K562 (cell line): ENCODE data around the gene CNPY3. TPM values are rescaled to one million over a fixed set of nuclear protein-coding genes. Genes with fewer than 3 reads are reported as not detected.
A peak's percentile ranks its signal among the peaks of the same experiment; 100 is the strongest.
"Not testable (repeated sequence)": the region's sequence is repeated elsewhere in the genome, so short reads cannot be mapped to it uniquely, and the experiment has no call there.

Experiments
- ATAC-seq: fragments of 200-7000 bp; cut with Tn5 transposase; 3 replicates; pipeline ENCODE4 v1.9.1; 2020; ENCODE audit warnings: moderate library complexity
- BruUV-seq: library from RNA; stranded (reverse); fragments of 400-500 nt; replicated peaks from 2 replicates; lab custom pipeline; 2021; lab: Mats Ljungman, UMichigan
- CTCF ChIA-PET: fragments of 300-600 bp; formaldehyde crosslinking; extraction: SDS; loops from one replicate; lab custom pipeline; 2021; ENCODE audit warnings: low intra/inter-chr PET ratio; lab: Yijun Ruan, JAX
- POLR2A ChIA-PET: fragments of 300-600, 350-650 bp; sonication (Branson Sonifier 250); formaldehyde crosslinking; extraction: SDS; loops from one replicate; lab custom pipeline; 2021; ENCODE audit warnings: antibody characterized with exemption, inconsistent platforms; lab: Yijun Ruan, JAX
- DNase-seq, 4 experiments: peaks; one replicate each; pipeline versions ENCODE4 v3.0.0 to v3.0.0-alpha.2; 2011 to 2018; ENCODE audit warnings: low spot score in 3 of 4, mixed read lengths in 3 of 4; ENCODE audit errors: extremely low read depth in 1 of 4
- FAIRE-seq: peaks from 2 replicates; lab custom pipeline; 2011; peaks lifted over from hg19 to GRCh38; lab: Jason Lieb, UNC
- H2AFZ ChIP-seq: 2 replicates; pipeline ENCODE4 v1.6.0; 2011; ENCODE audit warnings: low read depth, low read length, control low read depth, inconsistent platforms
- H3K27ac ChIP-seq: fragments of 200-600 bp; 3 replicates; pipeline ENCODE4 v1.8.0; 2011; ENCODE audit warnings: low read depth, mild to moderate bottlenecking, control low read depth, inconsistent platforms, low read length, moderate library complexity, mixed read lengths; ENCODE audit errors: extremely low read depth
- H3K27me3 ChIP-seq, 2 experiments: fragments of 300-600 bp in 1 of 2; 2 replicates in 1 of 2; 3 replicates in 1 of 2; pipeline versions ENCODE4 v1.6.0 to v1.8.0; 2011; ENCODE audit warnings: inconsistent platforms in 2 of 2, low read length in 2 of 2, mild to moderate bottlenecking in 1 of 2, mixed read lengths in 1 of 2, moderate library complexity in 1 of 2; ENCODE audit not compliant: control insufficient read depth in 2 of 2, insufficient read depth in 2 of 2
- H3K36me3 ChIP-seq: fragments of 300-600 bp; 3 replicates; pipeline ENCODE4 v1.8.0; 2011; ENCODE audit warnings: mild to moderate bottlenecking, low read length, inconsistent platforms; ENCODE audit not compliant: control insufficient read depth, insufficient read depth
- H3K4me1 ChIP-seq, 2 experiments: fragments of 200-600 bp in 1 of 2; replicated peaks in 1 of 2; 2 replicates in 1 of 2; 3 replicates in 1 of 2; pipeline versions ENCODE4 v1.5.1 to v1.8.0; 2011; ENCODE audit warnings: inconsistent platforms in 2 of 2, low read length in 2 of 2, mild to moderate bottlenecking in 1 of 2, mixed read lengths in 1 of 2, moderate library complexity in 1 of 2; ENCODE audit not compliant: control insufficient read depth in 2 of 2, insufficient read depth in 2 of 2
- H3K4me2 ChIP-seq: 2 replicates; pipeline ENCODE4 v1.6.1; 2011; ENCODE audit warnings: low read length, control low read depth, inconsistent platforms, mixed read lengths; ENCODE audit not compliant: insufficient read depth
- H3K4me3 ChIP-seq: fragments of 200-600 bp; sonication (generic), shearing (Covaris generic); 2 replicates; pipeline ENCODE4 v1.5.1; 2016; ENCODE audit warnings: control low read depth, inconsistent platforms
- H3K79me2 ChIP-seq: fragments of 200-600 bp; 3 replicates; pipeline ENCODE4 v1.8.0; 2011; ENCODE audit warnings: low read length, inconsistent platforms; ENCODE audit not compliant: control insufficient read depth, insufficient read depth
- H3K9ac ChIP-seq, 2 experiments: 2 replicates each; pipeline versions ENCODE4 v1.6.0 to v1.6.1; 2011; ENCODE audit warnings: low read depth in 2 of 2, low read length in 2 of 2, control low read depth in 1 of 2, inconsistent platforms in 1 of 2, mild to moderate bottlenecking in 1 of 2, mixed read lengths in 1 of 2; ENCODE audit not compliant: insufficient read depth in 1 of 2
- H3K9me1 ChIP-seq: one replicate; pipeline ENCODE4 v1.6.0; 2011; ENCODE audit warnings: inconsistent platforms, mild to moderate bottlenecking, low read length, moderate library complexity; ENCODE audit not compliant: control insufficient read depth, insufficient read depth
- H3K9me3 ChIP-seq: replicated peaks from 2 replicates; pipeline ENCODE4 v1.5.1; 2011; ENCODE audit warnings: low read depth, low read length, inconsistent platforms; ENCODE audit not compliant: control insufficient read depth, insufficient read depth
- H4K20me1 ChIP-seq: replicated peaks from 2 replicates; pipeline ENCODE4 v1.6.1; 2011; ENCODE audit warnings: low read length, inconsistent platforms, mixed read lengths; ENCODE audit not compliant: control insufficient read depth, insufficient read depth
- ADNP ChIP-seq: fragments of 200-800 bp; sonication (Bioruptor generic); IDR thresholded peaks from 2 replicates; pipeline ENCODE4 v1.6.1; 2016; ENCODE audit warnings: missing genetic modification characterization, missing compliant biosample characterization
- GATA2 ChIP-seq: sonication (generic); formaldehyde crosslinking; IDR thresholded peaks from 2 replicates; pipeline ENCODE4 v1.4.0; 2020; ENCODE audit warnings: mild to moderate bottlenecking, missing genetic modification reagents
- SPI1 ChIP-seq: IDR thresholded peaks from 2 replicates; pipeline ENCODE4 v1.6.1; 2011; ENCODE audit warnings: low read depth, low read length, control low read depth, borderline replicate concordance
- TEAD1 ChIP-seq, 2 experiments: fragments of 450-650 bp in 1 of 2; sonication (generic) in 1 of 2; formaldehyde crosslinking; IDR thresholded peaks; 2 replicates each; pipeline versions ENCODE4 v1.4.0 to v1.8.0; 2020 to 2022; ENCODE audit warnings: mild to moderate bottlenecking in 2 of 2, missing genetic modification reagents in 1 of 2
- WGBS: fragments of 100-300 bp; shearing (Covaris generic); methylation state at CpG from one replicate; pipeline ENCODE4 v1.1.6; 2016; ENCODE audit warnings: low coverage, mixed read lengths; ENCODE audit not compliant: insufficient coverage; ENCODE audit errors: missing lambda C conversion rate; 5-methylcytosine and 5-hydroxymethylcytosine counted together
- in situ Hi-C: fragments of 300-500 bp; cut with MboI; formaldehyde crosslinking; loops from 4 replicates; pipeline ENCODE4 v1.15.0; 2018; ENCODE audit warnings: inconsistent platforms, mixed read lengths
- intact Hi-C: fragments of 100-400 bp; cut with micrococcal nuclease; formaldehyde crosslinking; loops from 2 replicates; pipeline ENCODE4 v1.14.2; 2022
- polyA plus RNA-seq, 8 experiments: library from polyadenylated mRNA; depleted of rRNA in 4 of 8; stranded (reverse) in 5 of 8; unstranded in 3 of 8; fragments of >200 nt; fragmentation: Nextera tagmentation in 2 of 8; fragmentation: Illumina TruSeq in 1 of 8; extraction: Ambion mirVana in 2 of 8; extraction: Trizol in 1 of 8; gene quantifications; 2 replicates each; pipeline versions ENCODE4 v1.2.1 to v1.2.3, GENCODE V29; 2011 to 2014; ENCODE audit warnings: inconsistent platforms in 1 of 8, missing spikeins in 1 of 8
- total RNA-seq, 7 experiments: library from RNA; depleted of rRNA in 6 of 7; stranded (reverse); fragments of >200 nt in 6 of 7; fragmentation: Illumina TruSeq in 2 of 7; extraction: Trizol in 2 of 7; gene quantifications; 2 replicates each; pipeline versions ENCODE4 v1.2.1 to v1.2.3, GENCODE V29; 2011 to 2021; ENCODE audit warnings: low replicate concordance in 1 of 7
- TF ChIP-seq, protein P1 (sequence below), 3 experiments: IDR thresholded peaks in 2 of 3; conservative IDR thresholded peaks in 1 of 3; 2 replicates each; pipeline ENCODE4 v1.5.1; 2011 to 2012; ENCODE audit warnings: low read length in 3 of 3, mild to moderate bottlenecking in 3 of 3, control low read depth in 2 of 3, improper control_type of control experiment in 1 of 3, inconsistent platforms in 1 of 3, low read depth in 1 of 3, mixed read lengths in 1 of 3, moderate library complexity in 1 of 3; ENCODE audit not compliant: insufficient read depth in 2 of 3

Gene CNPY3
- total and polyA plus RNA-seq, 9 of the 15 experiments (the other 6 are each of a cell fraction or from before 2014, with no cell fraction given), result 2.4 to 37.4 (median 21.2) TPM

DNA sequence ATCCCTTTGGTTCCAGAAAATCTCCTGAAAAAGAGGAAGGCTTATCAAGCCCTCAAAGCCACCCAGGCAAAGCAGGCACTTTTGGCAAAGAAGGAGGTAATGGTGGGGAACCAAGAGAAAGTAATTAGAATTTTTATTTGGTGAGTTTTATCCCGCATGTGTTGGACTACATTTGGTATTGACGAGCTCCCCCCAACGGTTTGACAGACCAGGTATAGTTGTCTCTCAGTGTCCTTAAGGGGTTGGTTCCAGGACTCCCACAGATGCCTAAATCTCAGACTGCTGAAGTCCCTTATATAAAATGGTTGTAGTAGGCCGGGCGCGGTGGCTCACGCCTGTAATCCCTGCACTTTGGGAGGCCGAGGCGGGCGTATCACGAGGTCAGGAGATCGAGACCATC lies 48.4 kb upstream of the CNPY3 start:
- peak in 2 of 4 experiments; percentile 37 to 39 for DNase-seq
- peaks cover 57% of the 10 kb centered on the region for H3K79me2 ChIP-seq
- in situ Hi-C loops, result not testable (repeated sequence)

More for the DNA sequence above, 48.4 kb upstream of the CNPY3 start:
- H3K9me1 ChIP-seq, H3K27me3 ChIP-seq, BruUV-seq, ATAC-seq, FAIRE-seq, CTCF ChIA-PET: not testable (repeated sequence)
- POLR2A ChIA-PET, result interaction anchor here (0.6 to 5.0 kb wide), 11 partner anchors 10 to 1096 kb away, joined by 3 to 34 read pairs (median 5); partner anchors contain the start of genes BICRAL and TBCC
- H3K4me2 ChIP-seq, result peak overlapping the region; percentile 99
- TF ChIP-seq, protein P1, sequence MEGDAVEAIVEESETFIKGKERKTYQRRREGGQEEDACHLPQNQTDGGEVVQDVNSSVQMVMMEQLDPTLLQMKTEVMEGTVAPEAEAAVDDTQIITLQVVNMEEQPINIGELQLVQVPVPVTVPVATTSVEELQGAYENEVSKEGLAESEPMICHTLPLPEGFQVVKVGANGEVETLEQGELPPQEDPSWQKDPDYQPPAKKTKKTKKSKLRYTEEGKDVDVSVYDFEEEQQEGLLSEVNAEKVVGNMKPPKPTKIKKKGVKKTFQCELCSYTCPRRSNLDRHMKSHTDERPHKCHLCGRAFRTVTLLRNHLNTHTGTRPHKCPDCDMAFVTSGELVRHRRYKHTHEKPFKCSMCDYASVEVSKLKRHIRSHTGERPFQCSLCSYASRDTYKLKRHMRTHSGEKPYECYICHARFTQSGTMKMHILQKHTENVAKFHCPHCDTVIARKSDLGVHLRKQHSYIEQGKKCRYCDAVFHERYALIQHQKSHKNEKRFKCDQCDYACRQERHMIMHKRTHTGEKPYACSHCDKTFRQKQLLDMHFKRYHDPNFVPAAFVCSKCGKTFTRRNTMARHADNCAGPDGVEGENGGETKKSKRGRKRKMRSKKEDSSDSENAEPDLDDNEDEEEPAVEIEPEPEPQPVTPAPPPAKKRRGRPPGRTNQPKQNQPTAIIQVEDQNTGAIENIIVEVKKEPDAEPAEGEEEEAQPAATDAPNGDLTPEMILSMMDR (IDR thresholded peaks at IDR 0.05 in 2 of 3, conservative IDR thresholded peaks at IDR 0.05 in 1 of 3; ENCODE audit: insufficient read depth in 2 of 3, low read depth in 1 of 3, low read length in 3 of 3), result peak in 1 of 3 experiments; percentile 20; a peak in 1 of 6 replicates
- 0 out of 2 replicates have a peak, but pooled peaks have one; percentile 10 for TF ChIP-seq ADNP
- TF ChIP-seq GATA2 (CRISPR knock-in tag), result peak; percentile 35; the same call in 1 of the 2 replicates
- TF ChIP-seq TEAD1 (CRISPR knock-in tag; IDR thresholded peaks at IDR 0.05), result 0 out of 4 replicates have a peak, but pooled peaks of 1 of the 2 experiments have one; percentile 31
- TF ChIP-seq SPI1, result 0 out of 2 replicates have a peak, but pooled peaks have one; percentile 29
- TF ChIP-seq, all 486 proteins: peak for 5; not testable (repeated sequence) for 481
- 73% methylated on average over 12 of the region's 12 CpGs for WGBS
- Histone ChIP-seq H3K4me1 (peaks cover 0 to 20% of the 10 kb centered on the region in 2 experiments; a peak in 3 of 5 replicates), H3K4me3 (peak overlapping the region; percentile 92), H3K9ac (peak overlapping the region; percentile 92 to 99), H3K36me3 (peaks cover 48% of the 10 kb centered on the region), H3K27ac (peak overlapping the region; percentile 99)
- H3K9me3 ChIP-seq, H4K20me1 ChIP-seq, intact Hi-C loops, H2AFZ ChIP-seq: not testable (repeated sequence)
